GM19397 (cell line): ENCODE measurements around the gene KCNE5.
"Not testable (repeated sequence)": the region's sequence is repeated elsewhere in the genome, so short reads cannot be mapped to it uniquely, and the experiment has no call there.

ENCODE experiments used
- ATAC-seq: cut with Tn5 transposase; IDR thresholded peaks from one replicate; pipeline ENCODE4 v1.9.1; 2021; ENCODE audit warnings: mild to moderate bottlenecking, moderate library complexity; ENCODE audit not compliant: unreplicated experiment

Gene KCNE5, protein sequence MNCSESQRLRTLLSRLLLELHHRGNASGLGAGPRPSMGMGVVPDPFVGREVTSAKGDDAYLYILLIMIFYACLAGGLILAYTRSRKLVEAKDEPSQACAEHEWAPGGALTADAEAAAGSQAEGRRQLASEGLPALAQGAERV

DNA sequence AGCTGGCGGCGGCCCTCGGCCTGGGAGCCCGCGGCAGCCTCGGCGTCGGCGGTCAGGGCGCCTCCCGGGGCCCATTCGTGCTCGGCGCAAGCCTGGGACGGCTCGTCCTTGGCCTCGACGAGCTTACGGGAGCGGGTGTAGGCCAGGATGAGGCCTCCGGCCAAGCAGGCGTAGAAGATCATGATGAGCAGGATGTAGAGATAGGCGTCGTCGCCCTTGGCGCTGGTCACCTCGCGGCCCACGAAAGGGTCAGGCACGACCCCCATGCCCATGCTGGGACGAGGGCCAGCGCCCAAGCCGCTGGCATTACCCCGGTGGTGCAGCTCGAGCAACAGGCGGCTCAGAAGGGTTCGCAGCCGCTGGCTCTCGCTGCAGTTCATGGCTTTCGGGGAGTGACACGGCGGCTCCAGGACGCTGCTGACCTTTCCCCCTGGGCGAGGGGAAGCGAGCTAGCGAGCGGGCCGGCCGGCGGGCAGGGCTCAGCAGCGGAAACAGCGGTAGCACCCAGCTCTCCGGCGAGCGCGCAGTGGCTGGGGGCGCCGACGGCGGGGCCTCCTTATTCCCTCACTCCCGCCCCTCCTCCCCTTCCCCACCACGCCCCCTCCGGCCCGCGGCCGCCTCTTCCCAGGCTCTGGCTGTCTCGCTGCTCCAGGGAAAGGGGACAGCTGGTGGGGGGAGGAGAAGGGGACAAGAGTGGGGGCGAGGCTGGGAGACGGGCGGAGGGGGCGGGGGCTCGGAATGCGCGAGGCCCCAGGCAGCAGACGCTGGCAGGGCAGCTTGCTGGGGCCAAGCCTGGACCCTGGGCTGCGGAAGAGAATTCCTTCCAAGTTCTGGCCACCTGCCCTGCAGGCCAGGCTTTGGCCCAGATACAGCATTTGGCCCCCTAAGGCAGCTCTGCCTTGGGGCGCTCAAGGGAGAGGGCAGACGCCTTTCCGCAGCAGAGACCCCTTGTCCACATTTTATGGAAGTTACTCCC lies at the start of gene KCNE5:
KCNE5 (minus strand) TSS at position 532 of the 976 bp plus-strand sequence; CDS start at position 380, 152 bp downstream.
- ATAC-seq: no peak

DNA sequence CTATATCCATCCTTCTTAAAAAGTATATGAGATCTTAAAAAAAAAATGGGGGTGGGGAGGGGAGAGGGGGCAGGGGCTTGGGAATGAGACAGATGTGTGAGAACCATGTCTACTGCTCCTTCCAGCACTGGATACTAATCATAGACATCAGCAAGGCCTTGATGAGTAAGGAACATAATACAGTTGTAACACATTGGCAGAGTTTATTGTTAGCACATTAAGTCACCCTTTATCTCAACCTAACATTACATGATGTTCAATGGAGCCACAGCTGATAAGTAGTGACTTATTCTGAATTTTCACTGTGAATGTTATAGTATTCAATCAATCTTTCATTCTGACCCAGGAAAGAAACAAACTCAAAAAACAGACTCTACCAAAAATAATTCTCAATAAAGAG lies 47.3 kb upstream of the KCNE5 start:
- no peak for ATAC-seq

DNA sequence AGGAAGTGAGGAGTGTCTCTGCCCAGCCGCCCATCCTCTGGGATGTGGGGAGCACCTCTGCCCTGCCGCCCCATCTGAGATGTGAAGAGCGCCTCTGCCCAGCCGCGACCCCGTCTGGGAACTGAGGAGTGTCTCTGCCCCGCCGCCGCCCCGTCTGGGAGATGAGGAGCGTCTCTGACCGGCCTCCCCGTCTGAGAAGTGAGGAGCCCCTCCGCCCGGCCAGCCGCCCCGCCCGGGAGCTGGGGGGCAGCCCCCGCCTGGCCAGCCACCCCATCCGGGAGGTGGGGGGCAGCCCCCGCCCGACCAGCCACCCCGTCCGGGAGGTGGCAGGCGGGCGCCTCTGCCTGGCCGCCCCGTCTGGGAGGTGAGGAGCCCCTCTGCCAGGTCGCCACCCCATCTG lies 46.2 kb upstream of the KCNE5 start:
- ATAC-seq: not testable (repeated sequence)

DNA sequence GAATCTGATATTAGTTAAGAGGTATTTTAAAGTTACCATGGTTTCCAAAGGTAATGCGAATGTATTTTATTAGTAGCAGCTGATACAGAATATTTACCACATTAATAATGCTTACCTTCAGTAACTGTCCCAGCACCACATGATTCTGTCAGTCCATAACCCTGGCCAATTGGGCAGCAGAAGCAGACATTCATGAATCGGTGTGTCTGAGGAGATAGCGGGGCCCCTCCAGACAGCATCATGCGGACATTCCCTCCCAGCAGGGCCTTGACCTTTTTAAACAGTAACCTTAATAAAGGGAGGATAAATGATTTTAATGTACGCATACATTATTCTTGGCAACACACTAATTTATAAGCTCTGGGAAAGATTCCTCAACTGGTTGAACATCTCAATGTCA lies 43.0 kb upstream of the KCNE5 start:
- no peak for ATAC-seq

DNA sequence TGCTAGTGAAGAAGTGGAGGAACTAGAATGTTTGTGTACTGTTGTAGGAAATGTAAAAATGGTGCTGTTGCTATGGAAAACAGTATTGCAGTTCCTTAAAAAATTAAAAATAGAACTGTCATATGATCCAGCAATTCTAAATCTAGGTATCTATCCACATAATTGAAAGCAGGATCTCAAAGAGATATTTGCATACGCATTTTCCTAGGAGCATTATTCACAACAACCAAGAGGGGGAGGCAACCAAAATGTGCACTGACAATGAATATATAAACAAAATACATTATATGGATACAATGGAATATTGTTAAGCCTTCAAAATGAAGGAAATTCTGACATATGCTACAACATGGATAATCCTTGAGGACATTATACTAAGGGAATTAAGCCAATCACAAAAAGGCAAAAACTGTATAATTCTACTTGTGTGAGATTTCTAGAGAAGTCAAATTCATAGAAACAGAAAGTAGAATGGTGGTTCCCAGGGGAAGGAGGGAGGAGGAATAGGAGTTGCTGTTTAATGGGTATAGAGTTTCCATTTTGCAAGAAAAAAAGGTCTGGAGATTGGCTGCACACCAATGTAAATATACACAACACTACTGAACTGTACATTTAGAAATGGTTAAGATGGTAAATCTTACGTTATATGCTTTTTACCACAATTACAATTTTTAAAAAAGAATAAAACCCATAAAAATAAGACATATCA lies 35.6 kb upstream of the KCNE5 start:
- no peak for ATAC-seq

DNA sequence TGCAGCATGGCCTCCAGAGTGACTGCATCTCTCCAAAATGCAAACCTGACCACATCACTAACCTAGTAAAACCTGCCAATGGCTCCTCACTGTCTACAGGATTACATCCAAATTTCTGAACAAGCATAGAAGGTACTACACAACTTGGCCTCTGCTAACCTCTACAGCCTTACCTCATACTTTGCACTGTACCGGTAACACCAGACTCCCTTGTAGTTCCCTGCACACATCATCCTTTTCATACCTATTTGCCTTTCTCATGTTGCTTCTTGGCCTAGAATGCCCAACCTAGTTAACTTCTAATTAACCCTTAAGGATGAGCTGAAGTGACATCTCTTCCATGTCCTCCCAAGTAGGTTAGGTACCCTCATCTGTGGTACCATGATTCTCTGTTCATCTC lies 33.4 kb upstream of the KCNE5 start:
- no peak for ATAC-seq

DNA sequence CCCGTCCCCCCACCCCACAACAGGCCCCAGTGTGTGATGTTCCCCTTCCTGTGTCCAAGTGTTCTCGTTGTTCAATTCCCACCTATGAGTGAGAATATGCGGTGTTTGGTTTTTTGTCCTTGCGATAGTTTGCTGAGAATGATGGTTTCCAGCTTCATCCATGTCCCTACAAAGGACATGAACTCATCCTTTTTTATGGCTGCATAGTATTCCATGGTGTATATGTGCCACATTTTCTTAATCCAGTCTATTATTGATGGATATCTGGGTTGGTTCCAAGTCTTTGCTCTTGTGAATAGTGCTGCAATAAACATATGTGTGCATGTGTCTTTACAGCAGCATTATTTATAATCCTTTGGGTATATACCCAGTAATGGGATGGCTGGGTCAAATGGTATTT lies 32.4 kb upstream of the KCNE5 start:
- not testable (repeated sequence) for ATAC-seq

DNA sequence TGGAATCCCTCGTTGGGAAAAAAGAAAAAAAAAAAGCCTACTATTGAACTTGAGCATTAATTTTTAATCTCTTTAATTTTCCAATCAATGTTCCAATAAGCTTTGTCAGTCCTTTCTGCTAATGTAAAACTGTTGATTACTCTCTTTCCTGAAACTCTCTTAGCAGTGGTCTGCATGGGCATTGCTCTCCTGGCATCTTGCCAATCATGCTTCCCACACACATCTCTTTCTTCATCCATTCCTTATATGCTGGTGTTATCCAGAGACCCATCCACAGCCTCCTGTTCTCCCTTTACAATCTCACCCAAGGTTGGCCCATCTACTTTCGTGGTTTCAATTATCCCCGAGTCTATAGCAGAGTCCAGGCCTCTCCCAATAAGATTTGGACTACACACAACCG lies 31.8 kb upstream of the KCNE5 start:
- ATAC-seq: no peak

DNA sequence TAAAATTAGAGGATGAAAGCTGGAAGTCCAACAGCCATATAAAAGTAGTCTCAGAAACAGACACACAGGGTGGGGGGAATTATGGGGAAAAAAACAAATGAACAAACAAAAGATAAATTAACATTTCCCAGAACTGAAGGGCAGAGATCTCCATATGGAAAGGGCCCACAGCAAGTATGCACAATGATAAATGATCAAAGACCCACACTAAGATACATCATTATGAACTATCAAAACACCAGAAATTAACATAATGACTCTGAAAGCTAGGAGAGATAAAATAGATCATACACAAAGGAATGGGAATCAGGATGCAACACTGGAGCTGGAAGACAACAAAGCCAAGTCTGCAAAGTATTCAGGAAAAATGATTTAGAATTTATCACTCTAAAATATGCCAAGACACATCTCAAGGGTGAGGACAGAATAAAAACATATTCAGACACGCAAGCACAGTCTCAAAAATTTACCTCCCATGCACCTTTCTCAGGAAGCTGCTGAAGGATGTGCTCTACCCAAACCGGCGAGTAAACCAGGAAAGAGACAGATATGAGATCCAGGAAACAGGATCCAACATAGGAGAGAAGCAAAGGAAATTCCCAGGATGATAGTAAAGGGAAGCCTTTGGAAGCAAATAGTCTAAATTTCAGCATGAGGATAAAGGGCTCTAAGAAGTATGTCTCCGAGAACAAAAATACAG lies 30.7 kb upstream of the KCNE5 start:
- no peak for ATAC-seq

DNA sequence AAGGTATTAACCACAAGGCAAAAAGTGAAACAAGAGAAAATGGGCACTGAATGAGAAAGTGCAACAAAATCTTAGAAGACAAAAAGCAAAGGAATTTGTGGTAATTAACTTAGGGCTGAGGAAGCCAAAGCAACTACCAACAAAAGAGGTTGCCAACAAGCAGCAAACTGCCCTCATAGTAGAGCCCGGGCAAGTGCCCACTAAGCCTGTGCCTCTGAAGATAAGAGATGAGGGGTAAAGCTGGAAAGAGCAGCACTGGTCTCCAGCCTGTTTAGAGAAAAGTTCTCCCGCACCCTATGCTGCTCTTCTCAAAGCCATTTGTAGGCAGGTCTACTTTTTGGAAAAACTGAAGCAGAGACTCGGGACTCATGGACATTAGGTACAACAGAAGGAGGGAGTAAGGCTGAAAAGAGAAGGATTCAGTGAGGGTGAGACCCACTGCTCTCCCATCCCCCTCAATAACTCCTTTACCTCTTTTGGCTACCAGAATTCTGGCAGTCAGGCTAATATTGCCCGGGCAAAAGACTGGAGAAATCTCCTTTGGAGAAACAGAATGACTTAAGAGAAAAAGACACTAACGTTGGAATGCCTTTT lies 29.6 kb upstream of the KCNE5 start:
- no peak for ATAC-seq

DNA sequence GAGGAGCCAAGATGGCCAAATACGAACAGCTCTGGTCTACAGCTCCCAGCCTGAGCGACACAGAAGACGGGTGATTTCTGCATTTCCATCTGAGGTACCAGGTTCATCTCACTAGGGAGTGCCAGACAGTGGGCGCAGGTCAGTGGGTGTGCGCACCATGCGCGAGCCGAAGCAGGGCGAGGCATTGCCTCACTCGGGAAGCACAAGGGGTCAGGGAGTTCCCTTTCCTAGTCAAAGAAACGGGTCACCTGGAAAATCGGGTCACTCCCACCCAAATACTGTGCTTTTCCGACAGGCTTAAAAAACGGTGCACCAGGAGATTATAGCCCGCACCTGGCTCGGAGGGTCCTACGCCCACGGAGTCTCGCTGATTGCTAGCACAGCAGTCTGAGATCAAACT lies 19.7 kb upstream of the KCNE5 start:
- not testable (repeated sequence) for ATAC-seq

DNA sequence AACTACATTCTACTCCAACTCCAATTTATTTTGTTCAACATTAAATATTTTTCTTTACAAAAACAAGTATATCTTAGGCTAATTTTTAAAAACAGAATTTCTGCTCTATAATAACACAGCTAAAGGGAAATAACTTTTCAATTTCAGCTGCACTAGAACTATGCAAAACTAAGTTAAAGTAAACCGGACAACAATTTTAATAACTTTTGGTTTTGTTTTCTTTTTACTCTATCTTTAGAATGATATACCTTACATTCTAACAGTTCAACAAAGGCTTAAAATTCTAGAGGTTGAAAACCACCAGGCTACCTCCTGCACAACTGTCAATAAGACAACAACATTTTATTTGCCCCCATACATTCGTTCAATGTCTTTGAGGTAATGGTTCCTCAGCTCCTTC lies 18.7 kb upstream of the KCNE5 start:
- ATAC-seq: no peak

DNA sequence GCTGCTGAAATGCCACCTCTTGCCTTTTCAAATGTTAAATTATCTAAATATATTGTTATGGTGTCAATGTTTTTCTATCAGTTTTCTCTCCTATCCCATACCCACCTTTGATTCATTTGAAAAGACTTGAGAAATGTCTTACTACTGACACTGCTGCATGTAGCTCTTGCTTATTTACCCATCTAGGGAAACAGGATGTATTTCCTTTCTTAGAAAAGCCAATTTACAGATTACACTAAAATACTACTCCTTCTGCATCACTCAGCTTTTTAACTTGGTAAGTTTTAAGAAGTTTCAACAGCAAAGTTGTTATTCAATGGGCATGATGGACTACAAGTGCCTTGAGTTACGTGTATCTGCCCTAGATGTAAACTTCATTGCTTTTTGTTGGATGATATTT lies 13.2 kb upstream of the KCNE5 start:
- no peak for ATAC-seq

DNA sequence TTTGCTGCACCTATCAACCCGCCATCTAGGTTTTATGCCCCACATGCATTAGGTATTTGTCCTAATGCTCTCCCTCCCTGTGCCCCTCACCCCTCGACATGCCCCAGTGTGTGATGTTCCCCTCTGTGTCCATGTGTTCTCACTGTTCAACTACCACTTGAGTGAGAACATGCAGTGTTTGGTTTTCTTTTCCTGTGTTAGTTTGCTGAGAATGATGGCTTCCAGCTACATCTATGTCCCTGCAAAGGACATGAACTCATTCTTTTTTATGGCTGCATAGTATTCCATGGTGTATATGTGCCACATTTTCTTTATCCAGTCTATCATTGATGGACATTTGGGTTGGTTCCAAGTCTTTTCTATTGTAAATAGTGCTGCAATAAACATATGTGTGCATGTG lies 12.5 kb upstream of the KCNE5 start:
- ATAC-seq: not testable (repeated sequence)

DNA sequence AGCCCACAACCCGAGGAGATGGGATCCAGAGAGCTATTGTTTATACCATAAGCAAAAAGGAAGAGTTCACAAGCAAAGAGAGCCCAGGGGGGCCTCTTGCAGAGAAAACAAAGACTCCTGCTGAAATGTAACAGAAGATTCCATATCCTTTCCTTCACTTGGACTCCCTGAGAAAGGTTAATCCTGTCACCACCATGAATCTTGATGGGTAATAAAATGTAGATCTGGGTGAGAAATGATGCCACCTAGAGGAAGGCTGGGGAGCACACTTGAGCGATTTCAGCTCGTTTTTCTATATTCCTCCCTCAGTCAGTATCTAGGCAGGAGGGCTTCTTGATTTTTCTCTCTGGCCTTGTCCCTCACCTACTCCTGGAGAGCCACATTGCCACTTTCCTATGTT lies 10.2 kb upstream of the KCNE5 start:
- no peak for ATAC-seq

DNA sequence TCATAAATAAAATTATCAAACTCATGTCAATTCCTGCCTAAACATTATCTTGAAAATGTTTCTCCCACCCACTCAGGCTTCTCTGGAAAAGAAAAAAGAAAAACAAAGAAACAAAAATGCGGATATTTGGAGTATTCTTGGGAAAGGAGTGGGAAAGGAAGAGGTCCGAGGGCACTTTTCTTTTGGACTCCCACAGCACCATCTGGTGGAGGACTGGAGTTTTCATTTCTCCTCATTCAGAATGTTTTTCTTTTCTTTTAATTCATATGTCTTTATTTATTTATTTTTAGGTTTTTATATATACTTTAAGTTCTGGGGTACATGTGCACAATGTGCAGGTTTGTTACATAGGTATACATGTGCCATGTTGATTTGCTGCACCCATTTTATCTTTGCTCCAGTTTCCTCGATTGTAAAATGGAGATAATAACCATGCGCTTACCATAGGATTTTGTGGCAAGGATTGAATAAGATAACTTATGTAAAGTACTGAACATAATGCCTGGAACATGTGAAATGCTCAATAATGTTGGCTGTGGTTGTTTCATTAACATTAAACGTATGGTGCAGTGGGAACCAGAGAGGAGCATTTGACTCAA lies 8.0 kb upstream of the KCNE5 start:
- no peak for ATAC-seq

DNA sequence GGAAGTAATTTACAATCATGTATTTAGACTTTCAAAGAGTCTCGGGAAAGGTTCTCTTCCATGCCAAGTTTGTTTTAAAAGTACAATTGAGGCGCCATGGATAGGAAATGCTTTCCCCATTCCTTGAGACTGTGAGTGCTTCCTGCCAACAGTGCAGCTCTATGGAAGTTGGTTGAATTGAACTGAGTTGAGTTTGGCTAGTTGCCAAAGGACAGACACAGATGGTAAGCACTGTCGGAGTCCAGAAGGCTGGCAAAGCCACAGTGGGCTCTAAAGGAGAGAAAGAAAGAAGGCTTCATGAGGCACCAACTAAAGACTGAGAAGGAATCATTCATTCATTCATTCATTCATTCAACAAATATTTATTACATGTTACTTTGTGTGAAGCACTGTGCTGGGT lies 4.3 kb upstream of the KCNE5 start:
- ATAC-seq: no peak

DNA sequence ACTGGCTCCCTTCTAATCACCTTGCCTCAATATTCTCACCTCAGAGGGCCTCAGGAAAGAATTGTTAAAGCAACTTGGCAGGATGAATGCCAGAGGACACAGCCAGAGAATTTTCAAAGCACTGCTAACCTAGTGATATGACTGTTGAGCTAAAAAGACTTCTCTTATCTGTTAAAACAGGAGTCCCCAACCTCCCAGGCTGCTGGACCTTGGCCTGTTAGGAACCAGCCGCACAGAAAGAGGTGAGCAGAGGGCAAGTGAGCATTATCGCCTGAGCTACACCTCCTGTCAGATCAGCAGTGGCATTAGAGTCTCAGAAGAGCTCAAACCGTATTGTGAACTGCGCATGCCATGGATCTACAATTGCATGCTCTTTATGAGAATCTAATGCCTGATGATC lies 1.7 kb upstream of the KCNE5 start:
- ATAC-seq: no peak

DNA sequence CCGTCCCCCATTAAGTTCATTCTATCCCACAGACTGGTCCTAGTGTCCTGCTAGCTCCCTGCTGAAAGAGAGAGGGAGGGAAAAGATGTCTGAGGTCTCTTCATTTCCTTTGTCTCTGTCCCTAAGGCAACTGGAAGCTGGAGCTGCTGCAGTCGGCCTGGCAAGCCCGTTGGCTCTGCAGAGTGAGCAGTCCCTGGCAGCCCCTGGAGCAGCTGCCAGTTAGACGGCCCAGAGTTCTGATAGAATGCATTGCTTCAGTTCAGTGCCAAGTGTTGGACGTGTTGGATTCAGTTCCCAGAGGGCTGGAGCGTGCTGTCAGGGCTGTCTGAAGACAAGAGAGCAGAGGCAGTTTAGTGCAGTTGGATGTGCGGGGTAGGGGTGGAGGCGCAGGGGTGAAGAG lies 975 bp downstream of the KCNE5 start:
- no peak for ATAC-seq

DNA sequence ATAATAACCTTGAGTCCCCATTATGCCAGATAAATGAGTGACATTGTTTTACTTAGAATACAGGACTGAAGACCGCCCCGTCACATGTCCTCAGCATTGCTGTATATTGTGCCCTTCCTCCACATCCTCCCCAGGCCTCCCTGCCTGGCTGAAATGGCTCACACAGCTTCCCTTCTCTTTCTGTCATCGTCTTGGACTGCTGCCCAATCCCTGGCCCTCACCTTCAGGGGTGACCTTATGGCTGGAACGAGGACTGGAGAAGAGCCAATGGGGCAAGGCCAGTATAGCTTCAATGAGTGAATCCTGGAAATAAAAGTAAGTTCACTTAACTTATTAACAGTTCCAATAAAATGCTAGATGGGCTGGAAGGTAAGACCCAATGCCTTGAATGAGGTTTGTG lies 2.7 kb downstream of the KCNE5 start:
- no peak for ATAC-seq
